H9 (cell line): ENCODE data around the gene KCNJ16. TPM values are rescaled to one million over a fixed set of nuclear protein-coding genes. Genes with fewer than 3 reads are reported as not detected.

Source experiments
- DNase-seq: peaks from one replicate; pipeline ENCODE4 v3.0.0-alpha.2; 2017
- H2AFZ ChIP-seq: one replicate; pipeline ENCODE4 v1.6.1; 2013; ENCODE audit warnings: mild to moderate bottlenecking, low read length, control low read depth, moderate library complexity
- H2AK5ac ChIP-seq: 2 replicates; pipeline ENCODE4 v1.6.1; 2013; ENCODE audit warnings: low read length, control low read depth, mixed read lengths; ENCODE audit not compliant: insufficient read length
- H2BK120ac ChIP-seq: one replicate; pipeline ENCODE4 v1.6.1; 2013; ENCODE audit warnings: low read depth, mild to moderate bottlenecking, low read length, control low read depth, inconsistent platforms; ENCODE audit not compliant: poor library complexity, severe bottlenecking
- H2BK12ac ChIP-seq: 2 replicates; pipeline ENCODE4 v1.6.1; 2013; ENCODE audit warnings: low read length, control low read depth, mixed read lengths, low read depth; ENCODE audit not compliant: insufficient read length
- H2BK15ac ChIP-seq: 2 replicates; pipeline ENCODE4 v1.6.1; 2013; ENCODE audit warnings: low read depth, low read length, control low read depth
- H2BK20ac ChIP-seq: one replicate; pipeline ENCODE4 v1.6.1; 2013; ENCODE audit warnings: low read depth, mild to moderate bottlenecking, low read length, control low read depth, inconsistent platforms; ENCODE audit not compliant: poor library complexity, severe bottlenecking
- H2BK5ac ChIP-seq: 2 replicates; pipeline ENCODE4 v1.6.1; 2013; ENCODE audit warnings: low read length, control low read depth, mixed read lengths; ENCODE audit not compliant: insufficient read length
- H3K14ac ChIP-seq: 2 replicates; pipeline ENCODE4 v1.6.1; 2013; ENCODE audit warnings: low read length, control low read depth; ENCODE audit not compliant: insufficient read depth
- H3K18ac ChIP-seq: 2 replicates; pipeline ENCODE4 v1.6.1; 2013; ENCODE audit warnings: low read depth, mild to moderate bottlenecking, mixed read lengths, low read length, control low read depth; ENCODE audit not compliant: insufficient read length
- H3K23ac ChIP-seq: 2 replicates; pipeline ENCODE4 v1.6.1; 2013; ENCODE audit warnings: low read length, control low read depth, mixed read lengths, low read depth; ENCODE audit not compliant: insufficient read length
- H3K23me2 ChIP-seq: 2 replicates; pipeline ENCODE4 v1.6.1; 2013; ENCODE audit warnings: low read depth, mild to moderate bottlenecking, mixed read lengths, low read length, control low read depth; ENCODE audit not compliant: insufficient read length, poor library complexity, severe bottlenecking
- H3K27ac ChIP-seq: 2 replicates; pipeline ENCODE4 v1.5.1; 2013; ENCODE audit warnings: low read length, control low read depth, mixed read lengths, low read depth; ENCODE audit not compliant: insufficient read length
- H3K27me3 ChIP-seq: 2 replicates; pipeline ENCODE4 v1.6.1; 2013; ENCODE audit warnings: low read length, control low read depth, inconsistent platforms; ENCODE audit not compliant: insufficient read depth
- H3K4ac ChIP-seq: 2 replicates; pipeline ENCODE4 v1.6.1; 2013; ENCODE audit warnings: low read depth, mild to moderate bottlenecking, control low read depth, inconsistent platforms, low read length, moderate library complexity
- H3K4me1 ChIP-seq: 2 replicates; pipeline ENCODE4 v1.6.1; 2013; ENCODE audit warnings: low read length, control low read depth, inconsistent platforms; ENCODE audit not compliant: insufficient read depth
- H3K4me2 ChIP-seq: 2 replicates; pipeline ENCODE4 v1.6.1; 2013; ENCODE audit warnings: low read length, control low read depth, mixed read lengths; ENCODE audit not compliant: insufficient read length, insufficient read depth
- H3K56ac ChIP-seq: 2 replicates; pipeline ENCODE4 v1.6.1; 2013; ENCODE audit warnings: low read depth, mild to moderate bottlenecking, mixed read lengths, low read length, control low read depth; ENCODE audit not compliant: insufficient read length
- H3K79me1 ChIP-seq: 2 replicates; pipeline ENCODE4 v1.6.1; 2013; ENCODE audit warnings: low read depth, mild to moderate bottlenecking, moderate library complexity, low read length, control low read depth, inconsistent platforms; ENCODE audit not compliant: insufficient read depth, poor library complexity, severe bottlenecking
- H3K79me2 ChIP-seq: 2 replicates; pipeline ENCODE4 v1.6.1; 2013; ENCODE audit warnings: low read length, control low read depth, inconsistent platforms; ENCODE audit not compliant: insufficient read depth
- H3K9ac ChIP-seq: 2 replicates; pipeline ENCODE4 v1.6.1; 2013; ENCODE audit warnings: low read length, control low read depth, mixed read lengths; ENCODE audit not compliant: insufficient read length; ENCODE audit errors: extremely low read depth
- H3K9me3 ChIP-seq: one replicate; pipeline ENCODE4 v1.6.1; 2013; ENCODE audit warnings: low read depth, low read length, inconsistent platforms; ENCODE audit not compliant: control insufficient read depth
- H3T11ph ChIP-seq: one replicate; pipeline ENCODE4 v1.6.1; 2013; ENCODE audit warnings: mild to moderate bottlenecking, low read length, control low read depth, inconsistent platforms
- H4K20me1 ChIP-seq: one replicate; pipeline ENCODE4 v1.6.1; 2013; ENCODE audit not compliant: control insufficient read depth, insufficient read length, insufficient read depth
- H4K5ac ChIP-seq: 2 replicates; pipeline ENCODE4 v1.6.1; 2013; ENCODE audit warnings: low read depth, mild to moderate bottlenecking, mixed read lengths, low read length, control low read depth; ENCODE audit not compliant: insufficient read length
- H4K8ac ChIP-seq: replicated peaks from 2 replicates; pipeline ENCODE4 v1.6.1; 2013; ENCODE audit warnings: low read length, control low read depth, mixed read lengths, low read depth; ENCODE audit not compliant: insufficient read length
- H4K91ac ChIP-seq: 2 replicates; pipeline ENCODE4 v1.6.1; 2013; ENCODE audit warnings: low read depth, mild to moderate bottlenecking, moderate library complexity, mixed read lengths, low read length, control low read depth; ENCODE audit not compliant: insufficient read length
- H3K27ac Mint-ChIP-seq, 3 experiments: 2 replicates in 2 of 3; 3 replicates in 1 of 3; pipeline ENCODE4 v1.8.0; 2020 to 2021; ENCODE audit warnings: mixed read lengths in 3 of 3, mild to moderate bottlenecking in 1 of 3, moderate library complexity in 1 of 3
- H3K27me3 Mint-ChIP-seq: 2 replicates; pipeline ENCODE4 v1.8.0; 2021; ENCODE audit warnings: low read depth, mild to moderate bottlenecking, moderate library complexity, mixed read lengths
- H3K36me3 Mint-ChIP-seq, 3 experiments: 2 replicates in 2 of 3; 3 replicates in 1 of 3; pipeline ENCODE4 v1.8.0; 2020 to 2021; ENCODE audit warnings: low read depth in 3 of 3, mixed read lengths in 3 of 3; ENCODE audit not compliant: insufficient read depth in 1 of 3
- H3K4me1 Mint-ChIP-seq, 2 experiments: 2 replicates each; pipeline ENCODE4 v1.8.0; 2020; ENCODE audit warnings: mixed read lengths in 2 of 2
- H3K4me3 Mint-ChIP-seq, 2 experiments: 2 replicates in 1 of 2; 3 replicates in 1 of 2; pipeline ENCODE4 v1.8.0; 2020 to 2021; ENCODE audit warnings: mild to moderate bottlenecking in 2 of 2, mixed read lengths in 2 of 2, moderate library complexity in 1 of 2
- H3K9me3 Mint-ChIP-seq, 2 experiments: 2 replicates in 1 of 2; 3 replicates in 1 of 2; pipeline ENCODE4 v1.8.0; 2020; ENCODE audit warnings: mild to moderate bottlenecking in 2 of 2, mixed read lengths in 2 of 2, moderate library complexity in 1 of 2
- CTCF ChIP-seq: fragments of 200-600 bp; sonication (generic); conservative IDR thresholded peaks from 3 replicates; pipeline ENCODE4 v1.8.0; 2021; ENCODE audit warnings: antibody characterized with exemption, mild to moderate bottlenecking
- WGBS: extraction: QIAGEN DNeasy Blood & Tissue Kit; methylation state at CpG from one replicate; pipeline ENCODE4 v1.1.7; 2013; ENCODE audit warnings: missing lambda C conversion rate, low lambda C conversion rate, mixed read lengths; ENCODE audit not compliant: insufficient read length; ENCODE audit errors: extremely low coverage; 5-methylcytosine and 5-hydroxymethylcytosine counted together
- total RNA-seq: library from RNA; stranded (reverse); gene quantifications from 2 replicates; pipeline ENCODE4 v1.2.1, GENCODE V29; 2021

Gene KCNJ16
- total RNA-seq, 1 experiment from 2014 or later: not detected

DNA sequence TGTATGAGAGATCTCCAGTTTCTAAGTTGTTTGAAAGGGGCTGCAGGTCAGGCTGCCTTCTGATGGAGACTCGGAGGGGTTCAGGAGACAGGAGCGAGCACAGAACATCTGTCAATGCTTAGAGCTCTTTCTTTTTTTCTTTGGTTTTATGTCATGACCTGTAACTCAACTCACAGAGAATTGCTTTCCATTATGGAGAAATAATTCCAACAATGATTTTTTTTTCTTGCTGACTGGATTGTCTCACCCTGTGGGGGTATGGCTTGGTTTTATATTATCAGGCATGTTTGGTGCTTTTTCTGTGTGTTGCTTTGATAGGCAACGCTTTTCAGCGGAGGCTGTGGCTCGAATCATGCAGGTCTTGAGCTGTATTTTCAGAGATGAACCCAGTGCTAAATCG lies 83.6 kb downstream of the KCNJ16 start:
- H2AFZ ChIP-seq: no peak overlapping the region
- TF ChIP-seq CTCF: no peak

More for the DNA sequence above, 83.6 kb downstream of the KCNJ16 start:
- Histone ChIP-seq H3K27me3 (no peaks in the 10 kb centered on the region), H3K23me2 (no peaks in the 10 kb centered on the region), H3K9me3 (no peaks in the 10 kb centered on the region), H3K27ac (no peak overlapping the region), H3K9ac (no peak overlapping the region), H4K20me1 (no peaks in the 10 kb centered on the region), H3K4me1 (no peaks in the 10 kb centered on the region), H3K79me1 (no peaks in the 10 kb centered on the region), H4K5ac (no peak overlapping the region), H2BK12ac (no peak overlapping the region), H2BK20ac (no peak overlapping the region), H4K8ac (no peak overlapping the region), H3K56ac (no peak overlapping the region), H3K79me2 (no peaks in the 10 kb centered on the region), H3K14ac (no peak overlapping the region), H3K4ac (no peak overlapping the region), H3K18ac (no peak overlapping the region), H3T11ph (no peak overlapping the region), H2BK5ac (no peak overlapping the region), H3K23ac (no peak overlapping the region), H2BK15ac (no peak overlapping the region), H4K91ac (no peak overlapping the region), H2BK120ac (no peak overlapping the region), H2AK5ac (no peak overlapping the region), H3K4me2 (no peak overlapping the region)
- Mint-ChIP-seq H3K4me1 (no peaks in the 10 kb centered on the region), H3K4me3 (no peak overlapping the region), H3K36me3 (no peaks in the 10 kb centered on the region), H3K27me3 (no peaks in the 10 kb centered on the region), H3K9me3 (no peaks in the 10 kb centered on the region), H3K27ac (no peak overlapping the region)
- no CpG with 5 or more reads among the region's 6 CpGs for WGBS
- DNase-seq: no peak
